ENCODE measurements around the gene CDH15.

DNA sequence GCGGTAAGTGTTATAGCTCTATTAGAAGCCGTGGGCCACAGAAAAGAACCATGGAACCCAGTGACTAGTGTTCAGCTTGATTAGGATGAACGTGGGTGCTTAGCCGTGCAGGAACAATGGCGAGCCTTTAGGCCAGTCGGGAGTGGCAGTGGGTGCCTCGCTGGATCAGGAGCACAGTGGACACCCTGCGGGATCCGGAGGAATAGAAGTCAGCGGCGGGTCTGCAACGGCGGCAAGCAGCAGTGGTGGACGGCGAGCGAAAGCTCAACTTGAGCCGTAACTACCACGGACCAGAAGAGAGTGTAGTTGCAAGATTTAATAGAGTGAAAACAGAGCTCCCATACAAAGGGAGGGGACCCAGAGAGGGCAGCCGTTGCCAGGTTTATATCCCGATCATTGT, 37.3 kb upstream of the CDH15 start:
- TF ChIP-seq, protein P1, sequence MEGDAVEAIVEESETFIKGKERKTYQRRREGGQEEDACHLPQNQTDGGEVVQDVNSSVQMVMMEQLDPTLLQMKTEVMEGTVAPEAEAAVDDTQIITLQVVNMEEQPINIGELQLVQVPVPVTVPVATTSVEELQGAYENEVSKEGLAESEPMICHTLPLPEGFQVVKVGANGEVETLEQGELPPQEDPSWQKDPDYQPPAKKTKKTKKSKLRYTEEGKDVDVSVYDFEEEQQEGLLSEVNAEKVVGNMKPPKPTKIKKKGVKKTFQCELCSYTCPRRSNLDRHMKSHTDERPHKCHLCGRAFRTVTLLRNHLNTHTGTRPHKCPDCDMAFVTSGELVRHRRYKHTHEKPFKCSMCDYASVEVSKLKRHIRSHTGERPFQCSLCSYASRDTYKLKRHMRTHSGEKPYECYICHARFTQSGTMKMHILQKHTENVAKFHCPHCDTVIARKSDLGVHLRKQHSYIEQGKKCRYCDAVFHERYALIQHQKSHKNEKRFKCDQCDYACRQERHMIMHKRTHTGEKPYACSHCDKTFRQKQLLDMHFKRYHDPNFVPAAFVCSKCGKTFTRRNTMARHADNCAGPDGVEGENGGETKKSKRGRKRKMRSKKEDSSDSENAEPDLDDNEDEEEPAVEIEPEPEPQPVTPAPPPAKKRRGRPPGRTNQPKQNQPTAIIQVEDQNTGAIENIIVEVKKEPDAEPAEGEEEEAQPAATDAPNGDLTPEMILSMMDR (IDR thresholded peaks at IDR 0.05; ENCODE audit: low read depth, low read length, poor library complexity, severe bottlenecking), result no peak
- TF ChIP-seq EZH2phosphoT487 (IDR thresholded peaks at IDR 0.05; ENCODE audit: borderline replicate concordance, low read length), result no peak
